HEK293 (cell line): ENCODE measurements around the gene SLC10A7.

ENCODE experiments used
- CTCF ChIA-PET: fragments of 350-600 bp; formaldehyde crosslinking; extraction: SDS; loops from one replicate; lab custom pipeline; 2021; ENCODE audit warnings: antibody characterized with exemption; lab: Yijun Ruan, JAX
- POLR2A ChIA-PET: fragments of 300-600 bp; formaldehyde crosslinking; extraction: SDS; loops from one replicate; lab custom pipeline; 2020; ENCODE audit warnings: antibody characterized with exemption, inconsistent platforms; lab: Yijun Ruan, JAX
- H3K27ac ChIP-seq: fragments of 200-500 bp; sonication (Bioruptor generic); 2 replicates; pipeline ENCODE4 v1.5.1; 2014; ENCODE audit warnings: low read depth, low read length, control low read depth, inconsistent platforms; ENCODE audit errors: extremely low read depth
- H3K36me3 ChIP-seq, 2 experiments: fragments of 200-500 bp in 1 of 2; sonication (Bioruptor generic) in 1 of 2; 1 replicate in 1 of 2; 2 replicates in 1 of 2; pipeline ENCODE4 v1.5.1; 2014 to 2017; ENCODE audit warnings: inconsistent platforms in 2 of 2, low read length in 2 of 2; ENCODE audit not compliant: control insufficient read depth in 2 of 2, insufficient read depth in 1 of 2
- H3K4me1 ChIP-seq: fragments of 200-500 bp; sonication (Bioruptor generic); 2 replicates; pipeline ENCODE4 v1.5.1; 2014; ENCODE audit warnings: mild to moderate bottlenecking, low read length, inconsistent platforms; ENCODE audit not compliant: control insufficient read depth, insufficient read depth
- H3K4me3 ChIP-seq: 2 replicates; pipeline ENCODE4 v1.5.1; 2011; ENCODE audit warnings: low read depth, mild to moderate bottlenecking, control low read depth, low read length, moderate library complexity
- H3K9me3 ChIP-seq: fragments of 200-500 bp; sonication (Bioruptor generic); 2 replicates; pipeline ENCODE4 v1.5.1; 2014; ENCODE audit warnings: low read depth, low read length, inconsistent platforms; ENCODE audit not compliant: control insufficient read depth, insufficient read depth
- KLF16 ChIP-seq: fragments of 450-650 bp; formaldehyde crosslinking; IDR thresholded peaks from 2 replicates; pipeline ENCODE4 v1.5.1; 2017; ENCODE audit warnings: missing biosample characterization, missing genetic modification characterization
- KLF9 ChIP-seq: fragments of 450-650 bp; formaldehyde crosslinking; IDR thresholded peaks from 2 replicates; pipeline ENCODE4 v1.5.1; 2016; ENCODE audit warnings: missing biosample characterization, missing genetic modification characterization, low read depth
- SETDB1 ChIP-seq: IDR thresholded peaks from one replicate; pipeline ENCODE4 v1.6.1; 2017; ENCODE audit warnings: mild to moderate bottlenecking, low read length, moderate library complexity, mixed read lengths; ENCODE audit not compliant: insufficient read length
- SP3 ChIP-seq: fragments of 450-650 bp; formaldehyde crosslinking; IDR thresholded peaks from 2 replicates; pipeline ENCODE4 v1.5.1; 2016; ENCODE audit warnings: missing biosample characterization, missing genetic modification characterization
- TCF7L2 ChIP-seq: IDR thresholded peaks from 2 replicates; pipeline ENCODE4 v1.6.1; 2011; ENCODE audit warnings: low read depth, mild to moderate bottlenecking, inconsistent platforms, low read length, moderate library complexity, borderline replicate concordance
- ZBTB10 ChIP-seq: fragments of 450-650 bp; formaldehyde crosslinking; IDR thresholded peaks from 2 replicates; pipeline ENCODE4 v1.5.1; 2016; ENCODE audit warnings: missing biosample characterization, missing genetic modification characterization
- ZFHX2 ChIP-seq: fragments of 450-650 bp; formaldehyde crosslinking; conservative IDR thresholded peaks from 2 replicates; pipeline ENCODE4 v1.5.1; 2016; ENCODE audit warnings: missing biosample characterization, missing genetic modification characterization
- ZNF132 ChIP-seq: fragments of 450-650 bp; formaldehyde crosslinking; IDR thresholded peaks from 2 replicates; pipeline ENCODE4 v1.5.1; 2017; ENCODE audit warnings: missing biosample characterization, missing genetic modification characterization, borderline replicate concordance
- ZNF140 ChIP-seq: fragments of 450-650 bp; formaldehyde crosslinking; IDR thresholded peaks from 2 replicates; pipeline ENCODE4 v1.5.1; 2016; ENCODE audit warnings: missing biosample characterization, missing genetic modification characterization
- ZNF16 ChIP-seq: fragments of 450-650 bp; formaldehyde crosslinking; IDR thresholded peaks from 2 replicates; pipeline ENCODE4 v1.5.1; 2016; ENCODE audit warnings: low read depth, missing biosample characterization, missing genetic modification characterization
- ZNF202 ChIP-seq: fragments of 450-650 bp; formaldehyde crosslinking; IDR thresholded peaks from 2 replicates; pipeline ENCODE4 v1.5.1; 2016; ENCODE audit warnings: missing biosample characterization, missing genetic modification characterization, borderline replicate concordance
- ZNF280C ChIP-seq: fragments of 450-650 bp; formaldehyde crosslinking; IDR thresholded peaks from 2 replicates; pipeline ENCODE4 v1.5.1; 2016; ENCODE audit warnings: missing biosample characterization, missing genetic modification characterization
- ZNF324 ChIP-seq: fragments of 450-650 bp; formaldehyde crosslinking; IDR thresholded peaks from 2 replicates; pipeline ENCODE4 v1.5.1; 2016; ENCODE audit warnings: missing biosample characterization, missing genetic modification characterization
- ZNF433 ChIP-seq: fragments of 450-650 bp; formaldehyde crosslinking; IDR thresholded peaks from 2 replicates; pipeline ENCODE4 v1.5.1; 2016; ENCODE audit warnings: missing biosample characterization, missing genetic modification characterization, low read depth
- ZNF510 ChIP-seq: fragments of 450-650 bp; formaldehyde crosslinking; IDR thresholded peaks from 2 replicates; pipeline ENCODE4 v1.5.1; 2018; ENCODE audit warnings: mild to moderate bottlenecking, missing genetic modification characterization, missing biosample characterization; ENCODE audit not compliant: insufficient replicate concordance
- ZNF560 ChIP-seq: fragments of 450-650 bp; formaldehyde crosslinking; IDR thresholded peaks from 2 replicates; pipeline ENCODE4 v1.5.1; 2017; ENCODE audit warnings: missing biosample characterization, missing genetic modification characterization, borderline replicate concordance
- ZNF707 ChIP-seq: fragments of 450-650 bp; formaldehyde crosslinking; IDR thresholded peaks from 2 replicates; pipeline ENCODE4 v1.5.1; 2016; ENCODE audit warnings: missing biosample characterization, missing genetic modification characterization
- ZNF785 ChIP-seq: fragments of 450-650 bp; formaldehyde crosslinking; IDR thresholded peaks from 2 replicates; pipeline ENCODE4 v1.5.1; 2016; ENCODE audit warnings: missing biosample characterization, missing genetic modification characterization
- ZNF791 ChIP-seq: fragments of 450-650 bp; formaldehyde crosslinking; IDR thresholded peaks from 2 replicates; pipeline ENCODE4 v1.5.1; 2016; ENCODE audit warnings: missing biosample characterization, missing genetic modification characterization
- TF ChIP-seq, protein P1 (sequence below): fragments of 450-650 bp; IDR thresholded peaks from 2 replicates; pipeline ENCODE4 v1.5.1; 2018; ENCODE audit warnings: missing biosample characterization, mild to moderate bottlenecking, missing genetic modification characterization
- TF ChIP-seq, protein P2 (sequence below): fragments of 450-650 bp; formaldehyde crosslinking; IDR thresholded peaks from 2 replicates; pipeline ENCODE4 v1.5.1; 2017; ENCODE audit warnings: missing biosample characterization, missing genetic modification characterization

SLC10A7 gene

DNA sequence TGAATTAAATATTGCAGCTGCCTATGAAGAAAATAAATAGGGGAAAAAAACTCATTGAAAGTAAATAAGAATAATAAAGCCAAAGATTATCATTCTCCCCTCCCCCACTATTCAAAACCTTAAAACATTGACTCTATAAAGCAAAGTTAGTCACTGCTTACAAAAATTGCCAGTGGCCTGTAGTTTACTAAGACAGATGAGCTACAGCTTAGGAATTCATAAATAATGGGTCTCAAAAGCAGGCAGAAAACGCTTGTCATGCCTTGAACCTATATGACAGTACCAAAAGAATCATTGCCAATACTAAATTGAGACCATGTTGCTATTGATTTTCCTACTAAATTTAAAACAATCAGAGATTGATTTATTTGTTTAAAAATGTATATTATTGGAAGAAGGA is 78.9 kb downstream of the SLC10A7 start:
- CTCF ChIA-PET = interaction anchor here (0.9 kb wide), 1 partner anchor 11 kb away, joined by 3 read pairs; no protein-coding TSS in a partner anchor
- Histone ChIP-seq H3K36me3 (peaks cover 0 to 4% of the 10 kb centered on the region in 2 experiments; a peak in 1 of 3 replicates), H3K4me1 (0 out of 2 replicates have a peak, but pooled peaks cover 3% of the 10 kb centered on the region), H3K9me3 (no peaks in the 10 kb centered on the region), H3K4me3 (no peak overlapping the region), H3K27ac (no peak overlapping the region)
- TF ChIP-seq ZNF140 (tag by site-specific recombination) (no peak), SETDB1 (no peak), ZNF791 (tag by site-specific recombination) (no peak), ZBTB10 (tag by site-specific recombination) (no peak), KLF16 (tag by site-specific recombination) (no peak)
- POLR2A ChIA-PET = no interaction called here

DNA sequence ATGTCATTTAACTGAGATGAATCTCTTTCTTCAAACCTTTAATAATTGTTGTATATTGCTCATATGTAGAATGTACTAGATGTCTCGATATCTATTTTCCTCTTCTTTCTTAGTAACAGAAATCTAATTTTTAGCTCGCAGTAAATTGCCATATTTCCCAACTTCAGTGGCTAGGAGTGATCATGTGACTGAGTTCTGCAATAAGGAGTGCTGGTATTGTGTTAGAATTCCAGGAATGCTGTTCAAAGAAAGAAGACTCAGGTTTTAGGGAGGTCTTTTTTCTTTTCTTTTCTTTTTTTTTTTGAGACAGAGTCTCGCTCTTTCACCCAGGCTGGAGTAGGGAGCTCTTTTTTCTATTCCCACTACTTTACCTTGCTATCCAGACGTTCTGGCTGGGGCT is 81.7 kb downstream of the SLC10A7 start:
- no peak overlapping the region for H3K4me3 ChIP-seq
- no peak for TF ChIP-seq ZNF132 (tag by site-specific recombination)
- TF ChIP-seq ZNF510 = no peak
- TF ChIP-seq TCF7L2 = no peak
- no peak for TF ChIP-seq ZNF560 (tag by site-specific recombination)
- TF ChIP-seq ZNF324 (tag by site-specific recombination) = no peak
- TF ChIP-seq, all 188 proteins: peak for 0
- ChIA-PET CTCF (no interaction called here), POLR2A (no interaction called here)
- H3K27ac ChIP-seq = no peak overlapping the region
- H3K4me1 ChIP-seq = 0 out of 2 replicates have a peak, but pooled peaks cover 3% of the 10 kb centered on the region
- H3K9me3 ChIP-seq = no peaks in the 10 kb centered on the region
- no peaks in the 10 kb centered on the region for H3K36me3 ChIP-seq

DNA sequence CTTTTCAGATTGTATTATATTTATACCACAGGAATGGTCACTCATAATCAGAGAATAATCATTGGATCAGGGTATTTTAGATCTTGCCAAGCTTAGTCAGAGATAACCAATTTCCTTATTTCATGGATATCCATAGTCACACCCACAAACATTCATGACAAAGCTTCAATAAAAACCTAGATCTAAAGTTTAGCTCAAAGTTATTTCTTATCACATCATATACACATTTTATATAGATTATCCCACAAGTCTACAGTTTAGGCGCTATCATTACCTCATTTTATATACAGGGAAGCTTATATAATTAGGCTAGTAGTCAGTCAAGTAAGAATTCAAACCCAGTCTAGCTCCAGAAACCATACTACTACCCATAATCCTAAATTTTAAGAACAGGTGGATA is 82.3 kb downstream of the SLC10A7 start:
- POLR2A ChIA-PET = no interaction called here
- no peaks in the 10 kb centered on the region for H3K36me3 ChIP-seq
- no peak overlapping the region for H3K27ac ChIP-seq
- H3K9me3 ChIP-seq = no peaks in the 10 kb centered on the region
- 0 out of 2 replicates have a peak, but pooled peaks cover 3% of the 10 kb centered on the region for H3K4me1 ChIP-seq
- CTCF ChIA-PET = no interaction called here
- no peak overlapping the region for H3K4me3 ChIP-seq
- no peak for TF ChIP-seq ZNF202
- no peak for TF ChIP-seq ZFHX2 (tag by site-specific recombination)
- no peak for TF ChIP-seq KLF9
- TF ChIP-seq ZNF707 (tag by site-specific recombination) = no peak
- no peak for TF ChIP-seq ZNF16 (tag by site-specific recombination)
- TF ChIP-seq ZNF785 (tag by site-specific recombination) = no peak
- TF ChIP-seq ZBTB10 (tag by site-specific recombination) = no peak
- TF ChIP-seq ZNF280C (tag by site-specific recombination) = no peak
- no peak for TF ChIP-seq SP3
- no peak for TF ChIP-seq ZNF433 (tag by site-specific recombination)
- TF ChIP-seq, protein P1, sequence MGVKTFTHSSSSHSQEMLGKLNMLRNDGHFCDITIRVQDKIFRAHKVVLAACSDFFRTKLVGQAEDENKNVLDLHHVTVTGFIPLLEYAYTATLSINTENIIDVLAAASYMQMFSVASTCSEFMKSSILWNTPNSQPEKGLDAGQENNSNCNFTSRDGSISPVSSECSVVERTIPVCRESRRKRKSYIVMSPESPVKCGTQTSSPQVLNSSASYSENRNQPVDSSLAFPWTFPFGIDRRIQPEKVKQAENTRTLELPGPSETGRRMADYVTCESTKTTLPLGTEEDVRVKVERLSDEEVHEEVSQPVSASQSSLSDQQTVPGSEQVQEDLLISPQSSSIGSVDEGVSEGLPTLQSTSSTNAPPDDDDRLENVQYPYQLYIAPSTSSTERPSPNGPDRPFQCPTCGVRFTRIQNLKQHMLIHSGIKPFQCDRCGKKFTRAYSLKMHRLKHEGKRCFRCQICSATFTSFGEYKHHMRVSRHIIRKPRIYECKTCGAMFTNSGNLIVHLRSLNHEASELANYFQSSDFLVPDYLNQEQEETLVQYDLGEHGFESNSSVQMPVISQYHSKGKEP (tag by site-specific recombination) = no peak
- TF ChIP-seq, protein P2, sequence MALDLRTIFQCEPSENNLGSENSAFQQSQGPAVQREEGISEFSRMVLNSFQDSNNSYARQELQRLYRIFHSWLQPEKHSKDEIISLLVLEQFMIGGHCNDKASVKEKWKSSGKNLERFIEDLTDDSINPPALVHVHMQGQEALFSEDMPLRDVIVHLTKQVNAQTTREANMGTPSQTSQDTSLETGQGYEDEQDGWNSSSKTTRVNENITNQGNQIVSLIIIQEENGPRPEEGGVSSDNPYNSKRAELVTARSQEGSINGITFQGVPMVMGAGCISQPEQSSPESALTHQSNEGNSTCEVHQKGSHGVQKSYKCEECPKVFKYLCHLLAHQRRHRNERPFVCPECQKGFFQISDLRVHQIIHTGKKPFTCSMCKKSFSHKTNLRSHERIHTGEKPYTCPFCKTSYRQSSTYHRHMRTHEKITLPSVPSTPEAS (tag by site-specific recombination) = no peak
